ENCODE measurements around the gene PTPRZ1.

Gene PTPRZ1

GRCh38 chr7:121891731-121892130, 18.8 kb downstream of the PTPRZ1 start:
- no peak for DNase-seq (ENCODE audit: low spot score)

- no peak for DNase-seq (ENCODE audit: low spot score)
Observed at GRCh38 chr7:121901026-121901425, 28.1 kb downstream of the PTPRZ1 start.

- DNase-seq (ENCODE audit: low spot score), result no peak
Observed at GRCh38 chr7:121904120-121904519, 31.2 kb downstream of the PTPRZ1 start.

GRCh38 chr7:121908042-121908441, 35.1 kb downstream of the PTPRZ1 start:
- DNase-seq (ENCODE audit: low spot score), result no peak

- DNase-seq (ENCODE audit: low spot score), result no peak
Observed at GRCh38 chr7:121909716-121910345, 36.9 kb downstream of the PTPRZ1 start.

- DNase-seq (ENCODE audit: low spot score), result no peak
Observed at GRCh38 chr7:121913947-121914675, 41.1 kb downstream of the PTPRZ1 start.

- DNase-seq (ENCODE audit: low spot score), result no peak
Observed at GRCh38 chr7:121914676-121915279, 41.8 kb downstream of the PTPRZ1 start.

GRCh38 chr7:121916211-121916610, 43.2 kb downstream of the PTPRZ1 start:
- no peak for DNase-seq (ENCODE audit: low spot score)

GRCh38 chr7:121919986-121920385, 47.0 kb downstream of the PTPRZ1 start:
- no peak for DNase-seq (ENCODE audit: low spot score)

- no peak for DNase-seq (ENCODE audit: low spot score)
Observed at GRCh38 chr7:121924269-121925186, 51.6 kb downstream of the PTPRZ1 start.

- no peak for DNase-seq (ENCODE audit: low spot score)
Observed at GRCh38 chr7:121931149-121931902, 58.4 kb downstream of the PTPRZ1 start.

GRCh38 chr7:121932768-121933167, 59.8 kb downstream of the PTPRZ1 start:
- no peak for DNase-seq (ENCODE audit: low spot score)

- DNase-seq (ENCODE audit: low spot score), result no peak
Observed at GRCh38 chr7:121936951-121937623, 64.1 kb downstream of the PTPRZ1 start.

- no peak for DNase-seq (ENCODE audit: low spot score)
Observed at GRCh38 chr7:121938429-121938996, 65.6 kb downstream of the PTPRZ1 start.

GRCh38 chr7:121940918-121941317, 68.0 kb downstream of the PTPRZ1 start:
- no peak for DNase-seq (ENCODE audit: low spot score)

- DNase-seq (ENCODE audit: low spot score), result no peak
Observed at GRCh38 chr7:121941830-121942229, 68.9 kb downstream of the PTPRZ1 start.

GRCh38 chr7:121945066-121945465, 72.1 kb downstream of the PTPRZ1 start:
- no peak for DNase-seq (ENCODE audit: low spot score)

- DNase-seq (ENCODE audit: low spot score), result no peak
Observed at GRCh38 chr7:121945480-121946236, 72.7 kb downstream of the PTPRZ1 start.

GRCh38 chr7:121953164-121953563, 80.2 kb downstream of the PTPRZ1 start:
- DNase-seq (ENCODE audit: low spot score), result no peak

GRCh38 chr7:121953601-121954000, 80.6 kb downstream of the PTPRZ1 start:
- no peak for DNase-seq (ENCODE audit: low spot score)
